ENCODE data around the gene ADAR.

ADAR gene

GRCh38 chr1:154619181-154619948, 11.4 kb upstream of the ADAR start:
- no peak for DNase-seq (ENCODE audit: low spot score)

- DNase-seq (ENCODE audit: low spot score) = no peak
Measured at GRCh38 chr1:154616659-154617345, 8.8 kb upstream of the ADAR start.

- DNase-seq (ENCODE audit: low spot score) = no peak
Measured at GRCh38 chr1:154615411-154615810, 7.4 kb upstream of the ADAR start.

- no peak for DNase-seq (ENCODE audit: low spot score)
Measured at GRCh38 chr1:154614901-154615300, 6.9 kb upstream of the ADAR start.

GRCh38 chr1:154614247-154614646, 6.3 kb upstream of the ADAR start:
- no peak for DNase-seq (ENCODE audit: low spot score)

- DNase-seq (ENCODE audit: low spot score) = no peak
Measured at GRCh38 chr1:154611150-154611862, 3.3 kb upstream of the ADAR start.

GRCh38 chr1:154609398-154610380, 1.7 kb upstream of the ADAR start:
- no peak for DNase-seq (ENCODE audit: low spot score)

- DNase-seq (ENCODE audit: low spot score) = peak; percentile 57
Measured at GRCh38 chr1:154608397-154609270, 648 bp upstream of the ADAR start.

- no peak for DNase-seq (ENCODE audit: low spot score)
Measured at GRCh38 chr1:154607106-154607608, 829 bp downstream of the ADAR start.

GRCh38 chr1:154605534-154605933, 2.5 kb downstream of the ADAR start:
- DNase-seq (ENCODE audit: low spot score) = no peak

GRCh38 chr1:154603317-154603716, 4.7 kb downstream of the ADAR start:
- DNase-seq (ENCODE audit: low spot score) = no peak

GRCh38 chr1:154599658-154600057, 8.3 kb downstream of the ADAR start:
- no peak for DNase-seq (ENCODE audit: low spot score)

GRCh38 chr1:154598871-154599635, 8.9 kb downstream of the ADAR start:
- DNase-seq (ENCODE audit: low spot score) = peak; percentile 35

- no peak for DNase-seq (ENCODE audit: low spot score)
Measured at GRCh38 chr1:154595621-154596020, 12.4 kb downstream of the ADAR start.

GRCh38 chr1:154594811-154595210, 13.2 kb downstream of the ADAR start:
- no peak for DNase-seq (ENCODE audit: low spot score)

- no peak for DNase-seq (ENCODE audit: low spot score)
Measured at GRCh38 chr1:154593390-154593789, 14.6 kb downstream of the ADAR start.

GRCh38 chr1:154591206-154591605, 16.8 kb downstream of the ADAR start:
- no peak for DNase-seq (ENCODE audit: low spot score)

- DNase-seq (ENCODE audit: low spot score) = no peak
Measured at GRCh38 chr1:154590756-154591155, 17.2 kb downstream of the ADAR start.

GRCh38 chr1:154589780-154590179, 18.2 kb downstream of the ADAR start:
- DNase-seq (ENCODE audit: low spot score) = no peak

- no peak for DNase-seq (ENCODE audit: low spot score)
Measured at GRCh38 chr1:154586641-154587040, 21.3 kb downstream of the ADAR start.
